HUES48 (cell line): ENCODE measurements around the gene SPATA1.
"Not testable (repeated sequence)": the region's sequence is repeated elsewhere in the genome, so short reads cannot be mapped to it uniquely, and the experiment has no call there.

ENCODE experiments used
- H3K27ac ChIP-seq: one replicate; pipeline ENCODE4 v1.7.0; 2013; ENCODE audit warnings: low read depth, low read length, inconsistent platforms
- H3K27me3 ChIP-seq: 2 replicates; pipeline ENCODE4 v1.6.1; 2013; ENCODE audit warnings: mild to moderate bottlenecking, low read length; ENCODE audit not compliant: control insufficient read depth, insufficient read depth
- H3K36me3 ChIP-seq: 2 replicates; pipeline ENCODE4 v1.6.1; 2013; ENCODE audit warnings: low read length; ENCODE audit not compliant: control insufficient read depth, insufficient read depth
- H3K4me1 ChIP-seq: 2 replicates; pipeline ENCODE4 v1.6.1; 2013; ENCODE audit warnings: mild to moderate bottlenecking, low read length; ENCODE audit not compliant: control insufficient read depth, insufficient read depth
- H3K4me3 ChIP-seq: 2 replicates; pipeline ENCODE4 v1.5.1; 2013; ENCODE audit warnings: mild to moderate bottlenecking, low read depth, low read length
- H3K9ac ChIP-seq: 2 replicates; pipeline ENCODE4 v1.6.1; 2013; ENCODE audit warnings: mild to moderate bottlenecking, low read depth, low read length, moderate library complexity
- H3K9me3 ChIP-seq: 2 replicates; pipeline ENCODE4 v1.6.1; 2013; ENCODE audit warnings: low read length; ENCODE audit not compliant: control insufficient read depth, insufficient read depth

SPATA1 gene

DNA sequence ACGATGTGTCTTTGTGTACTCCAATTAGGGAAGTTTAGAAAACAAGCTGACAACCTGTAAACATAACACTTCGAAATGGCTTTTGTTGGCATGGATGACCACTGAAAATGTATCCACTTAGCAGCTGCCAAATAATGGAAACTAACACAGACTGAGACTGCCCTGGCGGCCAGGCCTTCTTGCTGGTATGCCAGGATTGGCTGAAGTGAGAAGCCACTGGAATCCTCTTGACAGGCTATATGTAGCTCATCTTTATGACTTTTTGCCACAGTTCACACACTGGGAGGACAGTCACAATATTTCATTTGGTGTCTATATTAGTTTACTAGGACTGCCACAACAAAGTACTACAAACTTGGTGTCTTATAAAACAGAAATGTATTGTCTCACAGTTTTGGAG, 80.9 kb downstream of the SPATA1 start:
- Histone ChIP-seq H3K27ac (no peak overlapping the region), H3K4me3 (no peak overlapping the region), H3K9me3 (peaks cover 7% of the 10 kb centered on the region; the same call in 1 of the 2 replicates), H3K36me3 (no peaks in the 10 kb centered on the region), H3K9ac (no peak overlapping the region), H3K27me3 (no peaks in the 10 kb centered on the region), H3K4me1 (peaks cover 10% of the 10 kb centered on the region)

DNA sequence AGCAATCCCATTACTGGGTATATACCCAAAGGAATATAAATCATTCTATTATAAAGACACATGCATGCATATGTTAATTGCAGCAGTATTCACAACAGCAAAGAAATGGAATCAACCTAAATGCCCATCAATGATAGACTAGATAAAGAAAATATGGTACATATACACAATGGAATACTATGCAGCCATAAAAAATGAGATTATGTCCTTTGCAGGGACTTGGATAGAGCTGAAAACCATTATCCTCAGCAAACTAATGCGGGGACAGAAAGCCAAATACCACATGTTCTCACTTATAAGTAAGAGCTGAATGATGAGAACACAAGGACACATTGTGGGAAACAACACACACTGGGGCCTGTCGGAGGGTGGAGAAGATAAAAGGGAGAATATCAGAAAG, 88.8 kb downstream of the SPATA1 start:
- not testable (repeated sequence) for H3K36me3 ChIP-seq, H3K9ac ChIP-seq, H3K27ac ChIP-seq, H3K4me3 ChIP-seq, H3K9me3 ChIP-seq, H3K4me1 ChIP-seq, H3K27me3 ChIP-seq

- no peaks in the 10 kb centered on the region for H3K9me3 ChIP-seq
- no peak overlapping the region for H3K4me3 ChIP-seq
- H3K36me3 ChIP-seq = no peaks in the 10 kb centered on the region
- 0 out of 2 replicates have a peak, but pooled peaks cover 5% of the 10 kb centered on the region for H3K4me1 ChIP-seq
- no peak overlapping the region for H3K27ac ChIP-seq
- H3K9ac ChIP-seq = no peak overlapping the region
- H3K27me3 ChIP-seq = no peaks in the 10 kb centered on the region
Observed at GRCh38 chr1:84597011-84597410, 90.8 kb downstream of the SPATA1 start.

DNA sequence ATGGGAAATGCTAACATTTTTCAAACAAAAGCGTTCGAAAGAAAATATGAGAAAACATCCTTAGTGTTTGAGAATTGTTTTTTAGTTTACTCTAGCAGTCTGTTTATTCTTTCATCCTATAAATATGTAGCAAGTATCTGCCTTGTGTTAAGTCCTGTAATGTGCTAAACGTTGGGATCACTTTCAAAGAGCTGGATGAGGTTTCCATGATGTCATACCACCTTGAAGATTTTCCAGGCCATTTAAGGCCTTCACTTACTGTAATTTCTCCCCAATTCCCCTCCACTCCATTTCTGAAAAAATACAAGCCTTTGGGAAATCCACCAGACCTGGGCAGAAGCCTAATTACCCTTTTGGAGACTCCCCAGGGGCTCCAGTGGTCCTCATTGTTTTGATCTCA, 92.2 kb downstream of the SPATA1 start:
- H3K4me3 ChIP-seq = no peak overlapping the region
- H3K27ac ChIP-seq = no peak overlapping the region
- H3K9ac ChIP-seq = no peak overlapping the region
- H3K27me3 ChIP-seq = no peaks in the 10 kb centered on the region
- peaks cover 8% of the 10 kb centered on the region for H3K4me1 ChIP-seq
- no peaks in the 10 kb centered on the region for H3K9me3 ChIP-seq
- H3K36me3 ChIP-seq = no peaks in the 10 kb centered on the region

GRCh38 chr1:84598846-84599741, 92.9 kb downstream of the SPATA1 start:
- H3K36me3 ChIP-seq = no peaks in the 10 kb centered on the region
- no peak overlapping the region for H3K9ac ChIP-seq
- peaks cover 11% of the 10 kb centered on the region for H3K4me1 ChIP-seq
- no peak overlapping the region for H3K4me3 ChIP-seq
- H3K27ac ChIP-seq = no peak overlapping the region
- H3K27me3 ChIP-seq = no peaks in the 10 kb centered on the region
- no peaks in the 10 kb centered on the region for H3K9me3 ChIP-seq

GRCh38 chr1:84600796-84601195, 94.6 kb downstream of the SPATA1 start:
- peaks cover 10% of the 10 kb centered on the region for H3K9me3 ChIP-seq
- H3K9ac ChIP-seq = no peak overlapping the region
- no peaks in the 10 kb centered on the region for H3K27me3 ChIP-seq
- H3K4me1 ChIP-seq = peaks cover 11% of the 10 kb centered on the region
- no peak overlapping the region for H3K4me3 ChIP-seq
- no peaks in the 10 kb centered on the region for H3K36me3 ChIP-seq
- H3K27ac ChIP-seq = no peak overlapping the region

- H3K4me1 ChIP-seq = peaks cover 11% of the 10 kb centered on the region
- no peak overlapping the region for H3K4me3 ChIP-seq
- H3K36me3 ChIP-seq = no peaks in the 10 kb centered on the region
- H3K9me3 ChIP-seq = peaks cover 19% of the 10 kb centered on the region
- peak overlapping the region; percentile 33 for H3K27ac ChIP-seq
- no peaks in the 10 kb centered on the region for H3K27me3 ChIP-seq
- H3K9ac ChIP-seq = no peak overlapping the region
Observed at GRCh38 chr1:84603223-84603622, 97.0 kb downstream of the SPATA1 start.

DNA sequence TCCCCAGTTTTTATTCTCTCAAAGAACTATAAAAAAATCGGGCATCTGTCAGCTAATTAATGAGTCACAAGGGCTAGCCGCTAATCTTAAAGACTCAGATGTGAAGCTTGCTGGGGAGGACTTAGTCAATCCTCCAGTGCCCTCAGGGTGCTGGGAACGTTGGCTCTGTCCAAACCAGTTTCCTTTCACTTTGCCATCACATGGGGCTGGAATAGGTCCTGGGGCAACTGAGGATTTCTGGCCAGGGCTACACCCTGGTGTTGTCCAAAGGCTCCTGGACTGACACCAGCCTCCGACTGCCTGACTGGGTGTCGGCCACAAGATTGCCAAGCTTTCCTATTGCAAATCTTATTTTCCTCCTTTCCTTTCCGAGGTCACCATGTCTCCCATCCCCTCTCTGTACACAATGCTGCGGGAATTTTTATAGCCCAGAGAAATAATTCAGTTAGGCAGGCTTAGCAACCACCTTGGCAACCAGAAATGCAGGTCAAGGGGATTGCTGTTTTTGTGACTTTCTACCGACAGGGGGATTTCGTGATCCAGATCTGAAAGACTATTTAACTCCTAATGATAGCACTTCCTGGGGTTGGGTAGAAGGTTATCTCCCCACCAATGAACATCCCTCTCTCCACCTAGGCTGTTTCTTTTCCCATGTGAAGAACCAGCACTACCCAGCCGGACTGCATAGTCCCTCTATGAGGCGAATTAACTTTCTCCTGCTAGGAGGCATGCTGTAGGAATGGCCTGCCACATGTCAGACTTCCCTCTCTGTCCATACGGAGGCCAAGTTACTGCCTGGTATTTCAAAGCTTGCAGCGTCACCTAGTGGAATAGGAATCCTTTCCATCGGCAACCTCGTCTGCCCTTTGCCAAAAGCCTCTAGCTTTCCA, 98.0 kb downstream of the SPATA1 start:
- H3K36me3 ChIP-seq = no peaks in the 10 kb centered on the region
- no peak overlapping the region for H3K4me3 ChIP-seq
- H3K27me3 ChIP-seq = no peaks in the 10 kb centered on the region
- peak overlapping the region; percentile 33 for H3K27ac ChIP-seq
- H3K4me1 ChIP-seq = peaks cover 6% of the 10 kb centered on the region
- peaks cover 19% of the 10 kb centered on the region for H3K9me3 ChIP-seq
- no peak overlapping the region for H3K9ac ChIP-seq

DNA sequence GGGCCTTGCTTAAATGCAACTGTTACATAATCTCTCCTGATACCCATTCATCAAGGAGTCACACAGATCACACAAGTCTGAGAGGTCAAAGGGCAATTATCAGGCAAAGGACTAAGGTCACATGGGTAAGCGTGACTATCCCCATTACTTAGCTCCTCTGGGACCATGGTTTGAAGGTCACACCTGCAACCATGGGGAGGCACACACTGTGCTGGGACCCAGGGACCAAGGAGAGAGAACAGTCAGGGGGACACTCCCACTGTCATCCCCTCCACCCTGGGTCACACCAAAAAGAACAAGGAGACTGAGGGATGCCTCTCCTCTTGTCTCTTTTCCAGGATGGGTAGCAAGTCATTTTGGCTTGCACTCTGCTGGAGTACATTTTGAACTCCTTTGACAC, 99.0 kb downstream of the SPATA1 start:
- Histone ChIP-seq H3K36me3 (no peaks in the 10 kb centered on the region), H3K27me3 (no peaks in the 10 kb centered on the region), H3K4me3 (peak overlapping the region; percentile 12; the same call in 1 of the 2 replicates), H3K9ac (no peak overlapping the region), H3K9me3 (peaks cover 19% of the 10 kb centered on the region), H3K4me1 (peaks cover 6% of the 10 kb centered on the region), H3K27ac (no peak overlapping the region)

GRCh38 chr1:84606977-84607376, 100.8 kb downstream of the SPATA1 start:
- Histone ChIP-seq H3K9ac (no peak overlapping the region), H3K4me1 (peaks cover 14% of the 10 kb centered on the region), H3K27ac (no peak overlapping the region), H3K27me3 (no peaks in the 10 kb centered on the region), H3K4me3 (no peak overlapping the region), H3K9me3 (peaks cover 19% of the 10 kb centered on the region), H3K36me3 (no peaks in the 10 kb centered on the region)

DNA sequence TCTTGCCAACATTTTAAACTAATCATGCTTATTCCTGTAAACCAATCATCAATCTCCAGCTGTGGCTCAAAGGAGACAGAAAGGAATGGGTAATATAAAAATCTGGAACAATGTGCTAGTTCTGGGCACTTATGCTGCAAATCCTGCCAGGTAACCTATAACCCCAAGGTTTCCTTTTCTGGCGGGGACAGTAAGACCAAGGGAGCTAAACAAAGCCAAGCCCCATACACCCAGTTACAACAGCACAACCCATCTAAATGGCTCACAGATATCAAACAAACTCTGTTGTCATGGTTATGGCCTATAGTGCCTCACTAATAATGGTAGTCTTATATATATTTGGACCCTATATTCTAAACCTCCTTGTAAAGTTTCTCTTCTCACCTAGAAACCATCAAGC, 104.9 kb downstream of the SPATA1 start:
- Histone ChIP-seq H3K36me3 (no peaks in the 10 kb centered on the region), H3K4me3 (no peak overlapping the region), H3K9me3 (peaks cover 18% of the 10 kb centered on the region)

More for the DNA sequence above, 104.9 kb downstream of the SPATA1 start:
- Histone ChIP-seq H3K27ac (peak overlapping the region; percentile 72), H3K9ac (no peak overlapping the region), H3K4me1 (peaks cover 9% of the 10 kb centered on the region; the same call in 1 of the 2 replicates), H3K27me3 (no peaks in the 10 kb centered on the region)
